PC-3 (cell line): ENCODE data around the gene JRKL. TPM values are rescaled to one million over a fixed set of nuclear protein-coding genes. Genes with fewer than 3 reads are reported as not detected.

Source experiments
- ATAC-seq: fragments of 200-7000 bp; cut with Tn5 transposase; 2 replicates; pipeline ENCODE4 v1.9.1; 2020; ENCODE audit warnings: mild to moderate bottlenecking, moderate library complexity
- BruUV-seq: library from RNA; stranded (reverse); fragments of 400-500 nt; replicated peaks from 2 replicates; lab custom pipeline; 2021; lab: Mats Ljungman, UMichigan
- CTCF ChIA-PET: fragments of 300-600 bp; sonication (Branson Sonifier 250); formaldehyde crosslinking; loops from one replicate; lab custom pipeline; 2022; ENCODE audit warnings: antibody characterized with exemption; lab: Charles Lee
- POLR2A ChIA-PET: fragments of 300-600 bp; sonication (Branson Sonifier 250); formaldehyde crosslinking; loops from one replicate; lab custom pipeline; 2022; ENCODE audit warnings: antibody characterized with exemption; ENCODE audit not compliant: unreplicated experiment; lab: Charles Lee
- DNase-seq: peaks from one replicate; pipeline ENCODE4 v3.0.0-alpha.2; 2015
- H2AFZ ChIP-seq: fragments of 300-600 bp; sonication (generic); 2 replicates; pipeline ENCODE4 v1.6.0; 2016; ENCODE audit warnings: antibody characterized with exemption, low read length
- H3F3A ChIP-seq: fragments of 300-600 bp; sonication (generic); one replicate; pipeline ENCODE4 v1.6.0; 2017; ENCODE audit warnings: antibody characterized with exemption, low read length, control low read depth, mild to moderate bottlenecking; ENCODE audit not compliant: unreplicated experiment
- H3K27ac ChIP-seq: fragments of 300-600 bp; sonication (generic); 2 replicates; pipeline ENCODE4 v1.5.1; 2016; ENCODE audit warnings: mild to moderate bottlenecking, low read length
- H3K27me3 ChIP-seq: fragments of 300-600 bp; sonication (generic); 2 replicates; pipeline ENCODE4 v1.6.1; 2016; ENCODE audit warnings: low read length, mixed read lengths
- H3K36me3 ChIP-seq: fragments of 300-600 bp; sonication (generic); 2 replicates; pipeline ENCODE4 v1.6.1; 2016; ENCODE audit warnings: low read depth, mixed run types, low read length, mixed read lengths
- H3K4me1 ChIP-seq: fragments of 300-600 bp; sonication (generic); 2 replicates; pipeline ENCODE4 v1.5.1; 2016; ENCODE audit warnings: low read length; ENCODE audit not compliant: insufficient read depth
- H3K4me2 ChIP-seq: fragments of 300-600 bp; sonication (generic); 2 replicates; pipeline ENCODE4 v1.6.0; 2016; ENCODE audit warnings: low read length
- H3K4me3 ChIP-seq: fragments of 300-600 bp; sonication (generic); 2 replicates; pipeline ENCODE4 v1.5.1; 2016; ENCODE audit warnings: mild to moderate bottlenecking, low read length, mixed read lengths
- H3K79me2 ChIP-seq: fragments of 300-600 bp; sonication (generic); 2 replicates; pipeline ENCODE4 v1.6.1; 2017; ENCODE audit warnings: low read length, mixed read lengths
- H3K9ac ChIP-seq: fragments of 300-600 bp; sonication (generic); 2 replicates; pipeline ENCODE4 v1.6.0; 2016; ENCODE audit warnings: mild to moderate bottlenecking, low read length
- H3K9me2 ChIP-seq: fragments of 300-600 bp; sonication (generic); replicated peaks from 2 replicates; pipeline ENCODE4 v1.6.1; 2016; ENCODE audit warnings: mixed run types, low read length, mixed read lengths
- H3K9me3 ChIP-seq: fragments of 300-600 bp; sonication (generic); 2 replicates; pipeline ENCODE4 v1.6.1; 2016; ENCODE audit warnings: low read length, mixed read lengths
- H4K20me1 ChIP-seq: fragments of 300-600 bp; sonication (generic); 2 replicates; pipeline ENCODE4 v1.6.1; 2016; ENCODE audit warnings: low read length, mixed read lengths
- CTCF ChIP-seq: fragments of 300-600 bp; sonication (generic); conservative IDR thresholded peaks from 2 replicates; pipeline ENCODE4 v1.5.1; 2017; ENCODE audit warnings: antibody characterized with exemption, low read depth, mild to moderate bottlenecking, low read length
- EZH2 ChIP-seq: fragments of 300-600 bp; sonication (generic); IDR thresholded peaks from one replicate; pipeline ENCODE4 v1.6.1; 2017; ENCODE audit warnings: antibody characterized with exemption, mild to moderate bottlenecking, low read length; ENCODE audit not compliant: unreplicated experiment
- EZH2phosphoT487 ChIP-seq: fragments of 300-600 bp; sonication (generic); IDR thresholded peaks from 2 replicates; pipeline ENCODE4 v1.6.1; 2018; ENCODE audit warnings: mild to moderate bottlenecking, antibody characterized with exemption, low read length, borderline replicate concordance
- intact Hi-C: fragments of 100-400 bp; cut with micrococcal nuclease; formaldehyde crosslinking; loops from 2 replicates; pipeline ENCODE4 v1.9.0; 2023
- total RNA-seq: library from RNA; depleted of rRNA; stranded (reverse); fragments of >200 nt; gene quantifications from 2 replicates; pipeline ENCODE4 v1.2.3, GENCODE V29; 2014

JRKL gene
- total RNA-seq, 1 experiment from 2014 or later = 4.7 TPM

GRCh38 chr11:96376796-96377195 lies 13.0 kb upstream of the JRKL start:
- no peaks in the 10 kb centered on the region for H3K79me2 ChIP-seq
- H3K4me1 ChIP-seq = no peaks in the 10 kb centered on the region
- H3K27ac ChIP-seq = no peak overlapping the region
- H3K4me2 ChIP-seq = no peak overlapping the region
- ChIA-PET POLR2A (no interaction called here), CTCF (no interaction called here)
- H4K20me1 ChIP-seq = no peaks in the 10 kb centered on the region
- ATAC-seq (no peak), DNase-seq (no peak)
- no peak overlapping the region for H3K9ac ChIP-seq
- H3K9me2 ChIP-seq = no peaks in the 10 kb centered on the region
- no peak overlapping the region for H2AFZ ChIP-seq
- H3F3A ChIP-seq = no peaks in the 10 kb centered on the region
- H3K4me3 ChIP-seq = no peak overlapping the region
- H3K9me3 ChIP-seq = no peaks in the 10 kb centered on the region
- H3K27me3 ChIP-seq = no peaks in the 10 kb centered on the region
- intact Hi-C loops = no loop called here
- TF ChIP-seq CTCF = no peak
- TF ChIP-seq EZH2phosphoT487 = no peak
- no peak for TF ChIP-seq EZH2
- no TSS peak for BruUV-seq
- H3K36me3 ChIP-seq = peaks cover 8% of the 10 kb centered on the region

GRCh38 chr11:96384156-96384555 lies 5.7 kb upstream of the JRKL start:
- no TSS peak for BruUV-seq
- no peaks in the 10 kb centered on the region for H4K20me1 ChIP-seq
- peaks cover 28% of the 10 kb centered on the region for H3K4me1 ChIP-seq
- ATAC-seq (no peak), DNase-seq (peak; percentile 15)
- no peaks in the 10 kb centered on the region for H3K9me3 ChIP-seq
- H3K4me2 ChIP-seq = no peak overlapping the region
- ChIA-PET CTCF (interaction anchor here (0.6 kb wide), 2 partner anchors 9 to 36 kb away, joined by 3 read pairs; no protein-coding TSS in a partner anchor), POLR2A (no interaction called here)
- TF ChIP-seq EZH2 (no peak), CTCF (no peak), EZH2phosphoT487 (no peak)
- H3K36me3 ChIP-seq = peaks cover 5% of the 10 kb centered on the region
- H3K27ac ChIP-seq = no peak overlapping the region
- no peaks in the 10 kb centered on the region for H3K27me3 ChIP-seq
- no peaks in the 10 kb centered on the region for H3F3A ChIP-seq
- no peaks in the 10 kb centered on the region for H3K9me2 ChIP-seq
- H3K9ac ChIP-seq = no peak overlapping the region
- no peak overlapping the region for H2AFZ ChIP-seq
- H3K79me2 ChIP-seq = peaks cover 29% of the 10 kb centered on the region
- no peak overlapping the region for H3K4me3 ChIP-seq
- intact Hi-C loops = no loop called here

GRCh38 chr11:96385187-96385586 lies 4.6 kb upstream of the JRKL start:
- CTCF ChIA-PET = no interaction called here
- POLR2A ChIA-PET = no interaction called here

More at GRCh38 chr11:96385187-96385586, 4.6 kb upstream of the JRKL start:
- Histone ChIP-seq H3K4me2 (no peak overlapping the region), H4K20me1 (no peaks in the 10 kb centered on the region), H3K4me3 (no peak overlapping the region), H3K9me2 (no peaks in the 10 kb centered on the region), H3K9me3 (no peaks in the 10 kb centered on the region), H3K4me1 (peaks cover 28% of the 10 kb centered on the region), H3F3A (no peaks in the 10 kb centered on the region), H2AFZ (no peak overlapping the region), H3K79me2 (peaks cover 34% of the 10 kb centered on the region), H3K36me3 (peaks cover 5% of the 10 kb centered on the region), H3K27me3 (no peaks in the 10 kb centered on the region), H3K27ac (no peak overlapping the region), H3K9ac (no peak overlapping the region)
- DNase-seq (no peak), ATAC-seq (no peak)
- intact Hi-C loops = no loop called here
- no TSS peak for BruUV-seq
- no peak for TF ChIP-seq EZH2
- no peak for TF ChIP-seq EZH2phosphoT487
- TF ChIP-seq CTCF = no peak
